GM12878 (cell line): ENCODE measurements around the gene TCHP. TPM values are rescaled to one million over a fixed set of nuclear protein-coding genes. Genes with fewer than 3 reads are reported as not detected.

Experiments
- ATAC-seq: fragments of 200-7000 bp; cut with Tn5 transposase; 3 replicates; pipeline ENCODE4 v1.9.1; 2020; ENCODE audit warnings: mild to moderate bottlenecking, moderate library complexity
- BruUV-seq: library from RNA; stranded (reverse); fragments of 400-500 nt; replicated peaks from 2 replicates; lab custom pipeline; 2021; lab: Mats Ljungman, UMichigan
- CTCF ChIA-PET: fragments of 300-600 bp; sonication (Branson Sonifier 250); formaldehyde crosslinking; extraction: SDS; loops from one replicate; lab custom pipeline; 2021; ENCODE audit warnings: inconsistent platforms; lab: Yijun Ruan, JAX
- POLR2A ChIA-PET: fragments of 350-600 bp; formaldehyde crosslinking; extraction: SDS; loops from one replicate; lab custom pipeline; 2021; ENCODE audit warnings: inconsistent platforms; lab: Charles Lee
- RAD21 ChIA-PET: fragments of 300-600 bp; sonication (Branson Sonifier 250); formaldehyde crosslinking; loops from one replicate; lab custom pipeline; 2023; ENCODE audit warnings: antibody characterized with exemption; ENCODE audit not compliant: unreplicated experiment; lab: Charles Lee
- SMC1A ChIA-PET: fragments of 300-600 bp; sonication (Branson Sonifier 250); formaldehyde crosslinking; loops from one replicate; lab custom pipeline; 2023; ENCODE audit not compliant: unreplicated experiment, uncharacterized antibody; lab: Charles Lee
- DNase-seq: peaks from one replicate; pipeline ENCODE4 v3.0.0-alpha.2; 2011; ENCODE audit warnings: low read depth, low spot score
- FAIRE-seq: peaks from 3 replicates; lab custom pipeline; 2011; peaks lifted over from hg19 to GRCh38; lab: Jason Lieb, UNC
- H2AFZ ChIP-seq: 2 replicates; pipeline ENCODE4 v1.6.0; 2011; ENCODE audit warnings: low read depth, low read length, control low read depth; ENCODE audit not compliant: control insufficient read depth
- H3K27ac ChIP-seq: 2 replicates; pipeline ENCODE4 v1.5.1; 2011; ENCODE audit warnings: control low read depth; ENCODE audit not compliant: control insufficient read depth, insufficient read depth
- H3K27me3 ChIP-seq, 2 experiments: replicated peaks in 1 of 2; 2 replicates each; pipeline versions ENCODE4 v1.6.0 to v1.6.1; 2011; ENCODE audit warnings: low read length in 1 of 2; ENCODE audit not compliant: control insufficient read depth in 2 of 2, insufficient read depth in 2 of 2
- H3K36me3 ChIP-seq, 2 experiments: 2 replicates each; pipeline ENCODE4 v1.5.1; 2011; ENCODE audit warnings: low read length in 1 of 2; ENCODE audit not compliant: control insufficient read depth in 2 of 2, insufficient read depth in 2 of 2
- H3K4me1 ChIP-seq: 2 replicates; pipeline ENCODE4 v1.6.1; 2011; ENCODE audit warnings: mild to moderate bottlenecking, low read length, moderate library complexity, mixed read lengths; ENCODE audit not compliant: control insufficient read depth, insufficient read depth
- H3K4me2 ChIP-seq: 2 replicates; pipeline ENCODE4 v1.6.0; 2011; ENCODE audit warnings: control low read depth; ENCODE audit not compliant: control insufficient read depth, insufficient read depth
- H3K4me3 ChIP-seq: fragments of 200-600 bp; sonication (generic); 2 replicates; pipeline ENCODE4 v1.5.1; 2016
- H3K79me2 ChIP-seq: 2 replicates; pipeline ENCODE4 v1.6.0; 2011; ENCODE audit warnings: low read length; ENCODE audit not compliant: control insufficient read depth, insufficient read depth
- H3K9ac ChIP-seq: 2 replicates; pipeline ENCODE4 v1.8.0; 2011; ENCODE audit warnings: low read length, control low read depth, mixed read lengths; ENCODE audit not compliant: control insufficient read depth, insufficient read depth
- H3K9me3 ChIP-seq: replicated peaks from 3 replicates; pipeline ENCODE4 v1.5.1; 2011; ENCODE audit warnings: mild to moderate bottlenecking, low read length; ENCODE audit not compliant: control insufficient read depth, insufficient read depth
- H4K20me1 ChIP-seq: 2 replicates; pipeline ENCODE4 v1.6.0; 2011; ENCODE audit not compliant: control insufficient read depth, insufficient read depth
- CEBPZ ChIP-seq: fragments of 150-350 bp; IDR thresholded peaks from 2 replicates; pipeline ENCODE4 v1.6.1; 2016; ENCODE audit warnings: low read depth, low read length
- CHD4 ChIP-seq: fragments of 200-600 bp; sonication (generic); IDR thresholded peaks from 2 replicates; pipeline ENCODE4 v1.6.1; 2016; ENCODE audit warnings: mild to moderate bottlenecking
- CTCF ChIP-seq, 3 experiments: IDR thresholded peaks in 2 of 3; conservative IDR thresholded peaks in 1 of 3; 2 replicates each; pipeline ENCODE4 v1.5.1; 2011; ENCODE audit warnings: low read depth in 3 of 3, low read length in 3 of 3, mild to moderate bottlenecking in 3 of 3, control low read depth in 2 of 3, moderate library complexity in 2 of 3, inconsistent platforms in 1 of 3, mixed read lengths in 1 of 3; ENCODE audit not compliant: control insufficient read depth in 2 of 3, insufficient read depth in 1 of 3; ENCODE audit errors: extremely low read depth in 1 of 3
- NFXL1 ChIP-seq: fragments of 450-650 bp; IDR thresholded peaks from 2 replicates; pipeline ENCODE4 v1.6.1; 2017; ENCODE audit warnings: antibody characterized with exemption, mild to moderate bottlenecking, borderline replicate concordance
- STAT3 ChIP-seq: IDR thresholded peaks from 2 replicates; pipeline ENCODE4 v1.6.1; 2011; ENCODE audit warnings: low read depth, low read length, improper control_type of control experiment
- ZBTB33 ChIP-seq: fragments of 450-650 bp; IDR thresholded peaks from 2 replicates; pipeline ENCODE4 v1.6.1; 2017; ENCODE audit warnings: mild to moderate bottlenecking
- WGBS: methylation state at CpG from one replicate; pipeline ENCODE4 v1.1.6; 2016; ENCODE audit warnings: low lambda C conversion rate; ENCODE audit not compliant: insufficient replicate concordance, insufficient coverage; ENCODE audit errors: missing lambda C conversion rate; 5-methylcytosine and 5-hydroxymethylcytosine counted together
- in situ Hi-C: fragments of 300-500 bp; cut with MboI; formaldehyde crosslinking; loops from 9 replicates; pipeline ENCODE4 v1.14.3; 2018; ENCODE audit warnings: mixed read lengths
- intact Hi-C: fragments of 100-400 bp; cut with micrococcal nuclease; formaldehyde crosslinking; loops from one replicate; pipeline ENCODE4 v1.14.2; 2022; ENCODE audit not compliant: unreplicated experiment
- polyA plus RNA-seq, 11 experiments: library from polyadenylated mRNA; depleted of rRNA in 4 of 11; unstranded in 6 of 11; stranded (reverse) in 5 of 11; fragments of >200 nt; fragmentation: Nextera tagmentation in 4 of 11; fragmentation: Illumina TruSeq in 1 of 11; extraction: Ambion mirVana in 4 of 11; extraction: Trizol in 1 of 11; gene quantifications; 1 replicate in 1 of 11; 2 replicates in 10 of 11; pipeline versions ENCODE4 v1.2.1 to v1.2.3, GENCODE V29; 2011 to 2016; ENCODE audit warnings: inconsistent platforms in 2 of 11, missing spikeins in 2 of 11, low read depth in 1 of 11
- total RNA-seq, 4 experiments: library from RNA; depleted of rRNA in 3 of 4; stranded (reverse); fragments of >200 nt in 3 of 4; fragmentation: Illumina TruSeq in 1 of 4; extraction: Trizol in 1 of 4; gene quantifications; 2 replicates each; pipeline versions ENCODE4 v1.2.1 to v1.2.3, GENCODE V29; 2013 to 2021
- TF ChIP-seq, protein P1 (sequence below): IDR thresholded peaks from 2 replicates; pipeline ENCODE4 v1.6.1; 2011; ENCODE audit warnings: mild to moderate bottlenecking, low read depth, low read length, moderate library complexity; ENCODE audit not compliant: insufficient replicate concordance
- TF ChIP-seq, protein P2 (sequence below): fragments of 450-650 bp; IDR thresholded peaks from 2 replicates; pipeline ENCODE4 v1.6.1; 2018; ENCODE audit warnings: borderline replicate concordance, mild to moderate bottlenecking; ENCODE audit not compliant: partially characterized antibody

Gene TCHP
- total and polyA plus RNA-seq, 10 of the 15 experiments (the other 5 are each of a cell fraction or from before 2014, with no cell fraction given) = 4.8 to 18.6 (median 15.0) TPM

GRCh38 chr12:109962398-109962797 lies 62.3 kb downstream of the TCHP start (continued):
- TF ChIP-seq NFXL1 = no peak

- in situ Hi-C loops (no loop called here), intact Hi-C loops (no loop called here)
- ATAC-seq = no peak
- ChIA-PET POLR2A (no interaction called here), SMC1A (interaction anchor here (1.0 to 1.2 kb wide), 2 partner anchors 10 to 17 kb away, joined by 3 to 6 read pairs; no protein-coding TSS in a partner anchor), CTCF (interaction anchor here (0.6 kb wide), 1 partner anchor 30 kb away, joined by 3 read pairs; no protein-coding TSS in a partner anchor), RAD21 (interaction anchor here (1.2 kb wide), 1 partner anchor 100 kb away, joined by 3 read pairs; no protein-coding TSS in a partner anchor)
- Histone ChIP-seq H3K4me3 (no peak overlapping the region), H3K27ac (no peak overlapping the region), H3K36me3 (peaks cover 17 to 24% of the 10 kb centered on the region in 2 experiments), H3K79me2 (no peaks in the 10 kb centered on the region), H4K20me1 (no peaks in the 10 kb centered on the region), H3K9ac (no peak overlapping the region), H3K27me3 (no peaks in the 10 kb centered on the region), H3K4me1 (peaks cover 7% of the 10 kb centered on the region), H2AFZ (no peak overlapping the region), H3K4me2 (no peak overlapping the region), H3K9me3 (no peaks in the 10 kb centered on the region)
- 100% methylated on average over 1 of the region's 1 CpG for WGBS
- TSS peak; percentile 48 for BruUV-seq
- no peak for FAIRE-seq
- no peak for DNase-seq
- TF ChIP-seq CHD4 = no peak
- TF ChIP-seq CTCF (IDR thresholded peaks at IDR 0.05 in 2 of 3, conservative IDR thresholded peaks at IDR 0.05 in 1 of 3; ENCODE audit: control insufficient read depth in 2 of 3, extremely low read depth in 1 of 3, insufficient read depth in 1 of 3, low read depth in 3 of 3, low read length in 3 of 3) = no peak
- TF ChIP-seq, protein P1, sequence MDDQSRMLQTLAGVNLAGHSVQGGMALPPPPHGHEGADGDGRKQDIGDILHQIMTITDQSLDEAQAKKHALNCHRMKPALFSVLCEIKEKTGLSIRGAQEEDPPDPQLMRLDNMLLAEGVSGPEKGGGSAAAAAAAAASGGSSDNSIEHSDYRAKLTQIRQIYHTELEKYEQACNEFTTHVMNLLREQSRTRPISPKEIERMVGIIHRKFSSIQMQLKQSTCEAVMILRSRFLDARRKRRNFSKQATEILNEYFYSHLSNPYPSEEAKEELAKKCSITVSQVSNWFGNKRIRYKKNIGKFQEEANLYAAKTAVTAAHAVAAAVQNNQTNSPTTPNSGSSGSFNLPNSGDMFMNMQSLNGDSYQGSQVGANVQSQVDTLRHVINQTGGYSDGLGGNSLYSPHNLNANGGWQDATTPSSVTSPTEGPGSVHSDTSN = no peak
- TF ChIP-seq CEBPZ = no peak
- TF ChIP-seq STAT3 = no peak
- no peak for TF ChIP-seq ZBTB33
- TF ChIP-seq, protein P2, sequence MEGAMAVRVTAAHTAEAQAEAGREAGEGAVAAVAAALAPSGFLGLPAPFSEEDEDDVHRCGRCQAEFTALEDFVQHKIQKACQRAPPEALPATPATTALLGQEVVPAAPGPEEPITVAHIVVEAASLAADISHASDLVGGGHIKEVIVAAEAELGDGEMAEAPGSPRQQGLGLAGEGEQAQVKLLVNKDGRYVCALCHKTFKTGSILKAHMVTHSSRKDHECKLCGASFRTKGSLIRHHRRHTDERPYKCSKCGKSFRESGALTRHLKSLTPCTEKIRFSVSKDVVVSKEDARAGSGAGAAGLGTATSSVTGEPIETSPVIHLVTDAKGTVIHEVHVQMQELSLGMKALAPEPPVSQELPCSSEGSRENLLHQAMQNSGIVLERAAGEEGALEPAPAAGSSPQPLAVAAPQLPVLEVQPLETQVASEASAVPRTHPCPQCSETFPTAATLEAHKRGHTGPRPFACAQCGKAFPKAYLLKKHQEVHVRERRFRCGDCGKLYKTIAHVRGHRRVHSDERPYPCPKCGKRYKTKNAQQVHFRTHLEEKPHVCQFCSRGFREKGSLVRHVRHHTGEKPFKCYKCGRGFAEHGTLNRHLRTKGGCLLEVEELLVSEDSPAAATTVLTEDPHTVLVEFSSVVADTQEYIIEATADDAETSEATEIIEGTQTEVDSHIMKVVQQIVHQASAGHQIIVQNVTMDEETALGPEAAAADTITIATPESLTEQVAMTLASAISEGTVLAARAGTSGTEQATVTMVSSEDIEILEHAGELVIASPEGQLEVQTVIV = no peak
Measured at GRCh38 chr12:109963330-109963729, 63.3 kb downstream of the TCHP start.
